Measurements from ENCODE around the gene COL17A1.

COL17A1 gene

GRCh38 chr10:104028823-104029520 lies 56.7 kb downstream of the COL17A1 start:
- H3K9me3 Mint-ChIP-seq: no peaks in the 10 kb centered on the region
- H3K36me3 Mint-ChIP-seq (ENCODE audit: low read depth): peaks cover 48% of the 10 kb centered on the region
- no peaks in the 10 kb centered on the region for H3K27me3 Mint-ChIP-seq (ENCODE audit: low read depth, poor library complexity)
- H3K27ac Mint-ChIP-seq: no peak overlapping the region
- peaks cover 17% of the 10 kb centered on the region for H3K4me1 Mint-ChIP-seq
- DNase-seq: no peak
- TF ChIP-seq, protein P1, sequence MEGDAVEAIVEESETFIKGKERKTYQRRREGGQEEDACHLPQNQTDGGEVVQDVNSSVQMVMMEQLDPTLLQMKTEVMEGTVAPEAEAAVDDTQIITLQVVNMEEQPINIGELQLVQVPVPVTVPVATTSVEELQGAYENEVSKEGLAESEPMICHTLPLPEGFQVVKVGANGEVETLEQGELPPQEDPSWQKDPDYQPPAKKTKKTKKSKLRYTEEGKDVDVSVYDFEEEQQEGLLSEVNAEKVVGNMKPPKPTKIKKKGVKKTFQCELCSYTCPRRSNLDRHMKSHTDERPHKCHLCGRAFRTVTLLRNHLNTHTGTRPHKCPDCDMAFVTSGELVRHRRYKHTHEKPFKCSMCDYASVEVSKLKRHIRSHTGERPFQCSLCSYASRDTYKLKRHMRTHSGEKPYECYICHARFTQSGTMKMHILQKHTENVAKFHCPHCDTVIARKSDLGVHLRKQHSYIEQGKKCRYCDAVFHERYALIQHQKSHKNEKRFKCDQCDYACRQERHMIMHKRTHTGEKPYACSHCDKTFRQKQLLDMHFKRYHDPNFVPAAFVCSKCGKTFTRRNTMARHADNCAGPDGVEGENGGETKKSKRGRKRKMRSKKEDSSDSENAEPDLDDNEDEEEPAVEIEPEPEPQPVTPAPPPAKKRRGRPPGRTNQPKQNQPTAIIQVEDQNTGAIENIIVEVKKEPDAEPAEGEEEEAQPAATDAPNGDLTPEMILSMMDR (IDR thresholded peaks at IDR 0.05): no peak
- H3K4me3 Mint-ChIP-seq: no peak overlapping the region

DNA sequence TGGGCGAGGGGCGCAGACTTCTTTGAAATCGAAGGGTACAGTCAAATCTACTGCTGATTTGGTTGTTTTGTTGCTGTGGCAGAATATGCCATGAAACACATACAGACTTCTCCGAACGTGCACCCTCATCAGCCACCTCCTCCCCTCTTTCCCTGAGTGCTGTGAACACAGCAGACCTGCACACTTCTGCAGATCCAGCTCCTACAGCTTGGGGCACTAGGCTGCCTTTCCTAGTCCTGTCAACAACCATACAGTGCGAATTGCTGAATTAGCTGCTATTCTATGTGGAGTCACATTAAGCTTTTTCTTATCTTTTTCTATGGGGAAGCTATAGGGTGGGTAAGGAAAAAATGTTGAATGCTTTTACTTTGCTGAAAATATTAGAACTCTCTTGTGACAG lies 57.5 kb downstream of the COL17A1 start:
- no peak for DNase-seq
- H3K4me3 Mint-ChIP-seq: no peak overlapping the region
- H3K36me3 Mint-ChIP-seq (ENCODE audit: low read depth): peaks cover 56% of the 10 kb centered on the region
- H3K9me3 Mint-ChIP-seq: no peaks in the 10 kb centered on the region
- H3K27ac Mint-ChIP-seq: peak overlapping the region; percentile 25
- H3K27me3 Mint-ChIP-seq (ENCODE audit: low read depth, poor library complexity): no peaks in the 10 kb centered on the region
- TF ChIP-seq, protein P1 (IDR thresholded peaks at IDR 0.05): peak; percentile 37
- H3K4me1 Mint-ChIP-seq: peaks cover 18% of the 10 kb centered on the region

DNA sequence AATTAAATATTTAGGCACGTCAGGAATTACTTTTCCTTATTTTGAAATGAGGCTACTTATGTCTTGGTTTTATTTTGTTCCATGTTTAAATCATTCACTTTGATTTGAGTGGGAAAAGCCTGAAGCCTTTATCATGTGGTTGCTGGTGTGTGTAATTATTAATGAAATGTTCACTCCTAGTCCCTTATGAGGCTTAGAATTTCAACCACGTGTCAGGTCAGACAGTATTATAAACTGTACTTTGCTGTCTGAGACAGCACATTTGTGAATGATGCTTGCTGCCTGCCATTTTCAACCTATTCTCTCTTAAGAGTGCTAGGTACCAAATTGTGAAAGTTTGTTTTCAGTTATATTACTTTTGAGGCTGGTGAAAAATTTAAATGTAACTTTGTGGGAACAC lies 58.9 kb downstream of the COL17A1 start:
- Mint-ChIP-seq H3K9me3 (no peaks in the 10 kb centered on the region), H3K4me3 (no peak overlapping the region), H3K36me3 (ENCODE audit: low read depth) (peaks cover 56% of the 10 kb centered on the region), H3K27me3 (ENCODE audit: low read depth, poor library complexity) (no peaks in the 10 kb centered on the region), H3K4me1 (peaks cover 18% of the 10 kb centered on the region), H3K27ac (no peak overlapping the region)
- TF ChIP-seq, protein P1 (IDR thresholded peaks at IDR 0.05): no peak
- no peak for DNase-seq

GRCh38 chr10:104025524-104025923 lies 60.2 kb downstream of the COL17A1 start:
- H3K36me3 Mint-ChIP-seq (ENCODE audit: low read depth): peaks cover 58% of the 10 kb centered on the region
- no peaks in the 10 kb centered on the region for H3K27me3 Mint-ChIP-seq (ENCODE audit: low read depth, poor library complexity)
- H3K9me3 Mint-ChIP-seq: no peaks in the 10 kb centered on the region
- H3K4me1 Mint-ChIP-seq: peaks cover 18% of the 10 kb centered on the region
- DNase-seq: no peak
- TF ChIP-seq, protein P1 (IDR thresholded peaks at IDR 0.05): no peak
- peak overlapping the region; percentile 7 for H3K27ac Mint-ChIP-seq
- no peak overlapping the region for H3K4me3 Mint-ChIP-seq

GRCh38 chr10:104022026-104022425 lies 63.7 kb downstream of the COL17A1 start:
- Mint-ChIP-seq H3K27me3 (ENCODE audit: low read depth, poor library complexity) (no peaks in the 10 kb centered on the region), H3K27ac (peak overlapping the region; percentile 2), H3K4me3 (no peak overlapping the region), H3K36me3 (ENCODE audit: low read depth) (peaks cover 67% of the 10 kb centered on the region), H3K4me1 (peaks cover 14% of the 10 kb centered on the region), H3K9me3 (no peaks in the 10 kb centered on the region)
- TF ChIP-seq, protein P1 (IDR thresholded peaks at IDR 0.05): no peak
- no peak for DNase-seq

DNA sequence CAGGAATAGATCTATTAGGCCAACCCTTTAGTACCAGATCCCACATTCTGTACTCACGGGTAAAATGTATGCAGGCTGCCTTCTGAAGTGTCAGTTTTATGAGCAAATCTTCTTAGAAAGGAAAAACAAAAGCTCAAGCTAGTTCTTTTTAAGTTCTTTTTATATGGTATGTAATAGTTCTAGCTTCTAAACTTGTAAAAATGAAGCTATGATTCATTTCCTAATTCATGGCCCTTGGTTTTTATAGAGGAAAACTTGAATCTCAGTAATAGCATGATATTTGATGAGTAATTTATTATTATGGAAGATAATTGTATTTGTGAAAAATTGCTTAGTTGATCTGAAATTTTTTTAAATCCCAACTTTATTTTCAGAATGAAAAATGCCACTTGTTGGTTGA lies 64.4 kb downstream of the COL17A1 start:
- TF ChIP-seq, protein P1 (IDR thresholded peaks at IDR 0.05): no peak
- peaks cover 67% of the 10 kb centered on the region for H3K36me3 Mint-ChIP-seq (ENCODE audit: low read depth)
- no peak for DNase-seq
- H3K4me3 Mint-ChIP-seq: no peak overlapping the region
- H3K27me3 Mint-ChIP-seq (ENCODE audit: low read depth, poor library complexity): no peaks in the 10 kb centered on the region
- no peak overlapping the region for H3K27ac Mint-ChIP-seq
- H3K4me1 Mint-ChIP-seq: peaks cover 14% of the 10 kb centered on the region
- H3K9me3 Mint-ChIP-seq: no peaks in the 10 kb centered on the region
